Stomach smooth muscle (tissue), 2 donors: ENCODE data around the gene MRE11.

Experiments used
- H3K27ac ChIP-seq: one replicate; pipeline ENCODE4 v1.7.0; 2013; ENCODE audit warnings: mild to moderate bottlenecking, low read length, inconsistent platforms
- H3K27me3 ChIP-seq, 2 donors: one replicate each; pipeline ENCODE4 v1.7.0; 2013; ENCODE audit warnings: low read length in 2 of 2; ENCODE audit not compliant: insufficient read depth in 2 of 2, control insufficient read depth in 1 of 2
- H3K36me3 ChIP-seq, 2 donors: one replicate each; pipeline ENCODE4 v1.7.0; 2013; ENCODE audit warnings: low read length in 2 of 2; ENCODE audit not compliant: control insufficient read depth in 2 of 2, insufficient read depth in 2 of 2
- H3K4me1 ChIP-seq: one replicate; pipeline ENCODE4 v1.7.0; 2013; ENCODE audit warnings: low read length; ENCODE audit not compliant: control insufficient read depth, insufficient read depth
- H3K4me3 ChIP-seq, 2 donors: one replicate each; pipeline ENCODE4 v1.7.0; 2013; ENCODE audit warnings: low read length in 2 of 2
- H3K9ac ChIP-seq, 2 donors: one replicate each; pipeline ENCODE4 v1.7.0; 2013; ENCODE audit warnings: low read length in 2 of 2, mild to moderate bottlenecking in 1 of 2
- H3K9me3 ChIP-seq, 2 donors: one replicate each; pipeline ENCODE4 v1.7.0; 2013; ENCODE audit warnings: low read length in 2 of 2; ENCODE audit not compliant: control insufficient read depth in 2 of 2
- donor health status: healthy.
- donor health status: Pancreatic carcinoma.

The MRE11 gene

DNA sequence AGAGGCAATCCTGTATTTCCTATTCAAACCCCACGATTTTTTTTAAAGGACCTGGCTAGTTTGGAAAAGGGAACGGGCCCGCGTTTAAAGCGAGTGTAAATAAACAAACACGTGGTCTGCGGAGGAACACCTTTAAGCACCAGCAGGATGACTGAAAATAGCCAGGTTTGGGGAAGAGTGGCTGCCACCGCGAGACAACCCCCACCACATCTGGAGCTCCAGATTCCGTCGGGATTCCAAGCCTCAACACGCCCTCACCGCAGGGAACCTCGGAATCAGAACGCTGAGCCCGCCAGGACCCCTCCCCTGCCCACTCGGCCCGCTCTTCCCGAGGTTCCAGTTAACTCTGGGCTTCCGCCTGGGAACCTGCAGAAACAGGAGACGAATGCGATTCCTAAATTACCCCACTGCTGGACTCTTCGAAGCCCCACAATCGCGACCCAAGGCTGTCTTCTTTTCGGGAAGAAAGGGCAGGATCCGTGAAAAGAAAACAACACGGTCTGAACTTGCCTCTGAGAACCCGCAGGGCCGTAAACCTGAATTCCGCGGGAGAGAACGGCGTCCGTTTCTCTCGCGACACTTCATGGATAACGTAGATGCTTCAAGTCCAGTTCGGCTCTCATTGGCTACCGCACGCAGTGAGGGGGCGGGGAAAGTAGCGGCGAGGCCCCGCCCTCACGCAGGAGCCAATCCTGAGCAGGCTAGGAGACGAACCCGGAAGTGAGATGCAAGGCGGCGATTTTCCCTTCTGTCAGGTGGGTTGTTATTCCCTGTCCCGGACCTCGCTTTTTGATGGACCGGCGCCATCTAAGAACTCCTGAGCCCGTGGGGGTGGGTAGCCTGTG lies at the start of gene MRE11, which contains the start of gene ANKRD49:
Gene MRE11, minus strand, starts transcription at position 564 of the 845 bp plus-strand sequence. CDS start 1,043 bp downstream, outside the sequence.
Gene ANKRD49, plus strand, starts transcription at position 704 of the 845 bp plus-strand sequence. CDS start 2,710 bp downstream, outside the sequence.
- Histone ChIP-seq H3K4me1 (no peaks in the 10 kb centered on the region), H3K36me3 (peaks cover 14 to 20% of the 10 kb centered on the region in 2 donors), H3K27me3 (no peaks in the 10 kb centered on the region), H3K9me3 (no peaks in the 10 kb centered on the region), H3K9ac (peak within 1 kb of the TSS; percentile 94 to 98), H3K27ac (peak within 1 kb of the TSS; percentile 76), H3K4me3 (peak within 1 kb of the TSS; percentile 94 to 98)

DNA sequence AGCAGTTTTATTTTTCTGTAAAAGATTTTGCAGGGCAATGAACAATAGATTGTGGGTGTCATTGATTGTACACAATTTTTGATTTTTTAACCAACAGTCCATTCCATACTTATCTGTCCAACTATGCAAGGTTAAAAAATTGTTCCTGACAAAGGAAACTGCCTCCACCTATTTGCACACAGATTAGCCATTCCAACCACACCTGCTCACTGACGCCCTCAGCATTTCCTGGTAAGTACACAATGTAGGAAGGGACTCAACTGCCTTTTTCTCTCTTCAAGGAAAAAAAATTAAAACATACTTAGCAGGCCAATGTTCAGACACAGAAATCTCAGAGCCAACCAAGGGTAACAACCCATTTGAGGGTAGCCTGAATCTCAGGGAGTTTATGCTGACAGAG lies 45.8 kb upstream of the MRE11 start:
- Histone ChIP-seq H3K36me3 (no peaks in the 10 kb centered on the region), H3K4me1 (peaks cover 9% of the 10 kb centered on the region), H3K9ac (no peak overlapping the region), H3K27ac (no peak overlapping the region), H3K4me3 (no peak overlapping the region), H3K27me3 (peaks cover 0 to 2% of the 10 kb centered on the region in 2 donors), H3K9me3 (no peaks in the 10 kb centered on the region)

DNA sequence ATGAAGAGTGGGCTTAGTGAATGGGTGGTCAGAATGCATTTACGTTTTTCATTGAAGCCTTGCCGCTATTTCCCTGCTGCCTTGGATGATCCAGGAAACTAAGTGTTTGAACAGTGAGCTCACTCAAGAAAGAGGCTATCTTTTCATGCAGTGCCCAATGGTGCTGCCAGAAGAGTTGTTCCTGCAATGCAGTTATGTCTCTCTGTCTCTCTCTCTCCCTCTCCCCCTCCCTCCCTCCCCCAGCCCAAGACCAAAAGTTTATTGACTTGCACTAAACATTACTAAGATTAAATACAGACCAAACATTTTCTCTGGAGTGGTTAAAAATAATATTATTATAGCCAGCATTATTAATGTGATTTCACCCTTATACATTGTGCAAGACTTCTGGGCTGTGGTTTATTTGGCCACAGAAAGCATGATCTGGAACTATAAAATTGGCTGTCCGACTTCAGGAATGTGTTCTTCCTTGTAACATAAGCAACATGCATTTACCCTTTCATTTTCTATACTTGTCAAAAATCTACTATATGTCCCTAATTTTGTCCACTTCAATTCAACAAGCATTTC lies 43.5 kb upstream of the MRE11 start:
- Histone ChIP-seq H3K9me3 (no peaks in the 10 kb centered on the region), H3K9ac (no peak overlapping the region), H3K27ac (no peak overlapping the region), H3K36me3 (no peaks in the 10 kb centered on the region), H3K27me3 (peaks cover 0 to 2% of the 10 kb centered on the region in 2 donors), H3K4me1 (no peaks in the 10 kb centered on the region), H3K4me3 (no peak overlapping the region)

DNA sequence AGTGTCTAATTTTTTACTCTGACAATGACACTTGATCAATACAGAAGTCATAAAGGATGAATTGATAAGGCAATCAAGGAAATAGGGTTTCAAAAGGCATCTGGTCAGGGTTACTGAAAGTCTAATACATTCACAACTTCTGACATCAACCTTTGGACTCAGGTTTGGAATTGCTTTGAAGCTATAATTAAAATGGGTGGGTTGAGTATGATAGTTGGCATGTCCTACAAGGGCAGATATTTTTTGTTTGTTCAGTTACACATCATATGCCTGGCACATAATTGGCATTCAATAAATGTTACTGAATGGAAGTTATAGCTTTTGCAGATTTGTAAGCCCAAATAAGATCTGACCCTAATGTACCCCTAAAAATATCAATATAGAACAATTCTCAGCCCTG lies 42.7 kb upstream of the MRE11 start:
- no peak overlapping the region for H3K27ac ChIP-seq
- H3K4me1 ChIP-seq: no peaks in the 10 kb centered on the region
- no peak overlapping the region for H3K9ac ChIP-seq
- peaks cover 0 to 2% of the 10 kb centered on the region in 2 donors for H3K27me3 ChIP-seq
- no peaks in the 10 kb centered on the region for H3K36me3 ChIP-seq
- no peak overlapping the region for H3K4me3 ChIP-seq
- H3K9me3 ChIP-seq: no peaks in the 10 kb centered on the region

DNA sequence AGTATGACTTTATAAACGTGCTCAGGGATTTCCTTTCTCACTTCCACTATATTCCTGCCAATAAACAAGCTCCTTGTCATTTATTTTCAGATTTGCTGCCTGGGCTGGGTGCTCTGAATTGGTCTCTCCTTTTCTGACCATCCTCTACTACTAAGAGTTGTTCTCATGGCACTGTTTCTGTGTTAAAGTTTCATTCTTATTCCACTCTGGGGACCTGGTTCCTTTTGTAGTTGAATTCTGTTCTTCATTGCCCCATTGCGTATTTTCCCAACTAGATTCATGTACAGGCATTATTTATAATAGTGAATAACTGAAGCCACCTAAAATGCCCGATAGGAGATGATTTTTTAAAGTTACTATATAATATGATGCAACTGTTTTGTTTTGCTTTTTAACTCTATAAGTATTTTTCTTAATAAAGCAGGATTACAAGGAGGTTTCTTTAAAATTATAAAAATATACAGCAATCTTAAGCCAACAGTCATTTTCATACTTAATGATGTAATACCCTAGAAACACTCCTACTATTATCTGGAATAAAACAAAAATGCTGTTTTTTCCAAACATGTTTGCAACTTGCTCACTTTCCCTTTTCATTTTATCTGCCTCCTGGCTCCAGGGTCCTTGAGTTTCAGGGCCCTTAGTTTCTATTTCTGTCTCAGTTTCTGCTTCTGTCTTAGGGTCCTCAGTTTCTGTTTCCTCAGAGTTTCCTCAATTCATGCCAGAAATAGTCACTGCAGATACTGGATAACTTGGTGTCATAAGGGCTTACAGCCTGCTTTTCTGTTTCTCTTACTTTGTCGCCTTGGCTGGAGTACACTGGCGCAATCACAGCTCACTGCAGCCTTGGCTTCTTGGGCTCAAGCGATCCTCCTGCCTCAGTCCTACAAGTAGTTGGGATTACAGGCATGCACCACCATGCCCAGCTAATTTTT lies 40.3 kb upstream of the MRE11 start:
- Histone ChIP-seq H3K9ac (no peak overlapping the region), H3K9me3 (no peaks in the 10 kb centered on the region), H3K4me3 (no peak overlapping the region), H3K27ac (no peak overlapping the region), H3K4me1 (no peaks in the 10 kb centered on the region), H3K27me3 (peaks cover 0 to 2% of the 10 kb centered on the region in 2 donors), H3K36me3 (no peaks in the 10 kb centered on the region)

DNA sequence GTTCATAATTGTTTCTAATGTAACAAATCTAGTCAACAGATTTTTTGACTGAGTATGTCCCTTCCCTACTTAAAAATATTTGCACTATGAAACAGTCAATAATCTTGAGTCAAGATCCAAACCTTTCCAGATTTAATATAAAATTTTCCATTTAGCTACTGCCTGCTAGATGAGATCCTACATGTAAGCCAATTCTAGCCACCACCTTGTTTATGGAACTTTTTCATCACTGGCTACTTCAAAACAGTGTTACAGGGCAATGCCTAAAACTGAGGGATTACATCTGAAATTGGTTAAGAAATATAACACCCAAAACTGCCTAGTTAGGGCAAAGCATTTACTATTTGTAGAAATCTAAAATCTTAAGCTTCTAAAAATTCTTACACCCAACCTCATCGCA lies 39.6 kb upstream of the MRE11 start:
- peaks cover 0 to 2% of the 10 kb centered on the region in 2 donors for H3K27me3 ChIP-seq

DNA sequence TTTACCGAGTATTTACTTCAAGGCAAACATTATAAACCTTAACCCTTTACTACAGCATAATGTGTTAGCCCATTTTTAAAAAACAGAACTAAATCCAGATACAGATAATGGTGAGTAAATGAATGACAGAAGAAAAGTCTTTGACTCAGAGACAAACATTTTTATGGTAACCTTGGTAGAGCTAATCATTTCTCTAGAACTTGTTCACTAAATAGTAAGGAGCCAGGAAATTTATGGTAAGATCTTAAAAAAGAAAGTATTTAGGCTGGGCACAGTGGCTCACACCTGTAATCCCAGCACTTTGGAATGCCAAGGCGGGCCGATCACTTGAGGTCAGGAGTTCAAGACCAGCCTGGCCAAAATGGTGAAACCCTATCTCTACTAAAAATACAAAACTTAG lies 38.6 kb upstream of the MRE11 start:
- H3K27ac ChIP-seq: no peak overlapping the region
- H3K4me3 ChIP-seq: no peak overlapping the region
- no peaks in the 10 kb centered on the region for H3K36me3 ChIP-seq
- no peaks in the 10 kb centered on the region for H3K4me1 ChIP-seq
- no peak overlapping the region for H3K9ac ChIP-seq
- no peaks in the 10 kb centered on the region for H3K9me3 ChIP-seq
- H3K27me3 ChIP-seq: no peaks in the 10 kb centered on the region

More for the DNA sequence above, 39.6 kb upstream of the MRE11 start:
- no peak overlapping the region for H3K27ac ChIP-seq
- no peaks in the 10 kb centered on the region for H3K9me3 ChIP-seq
- no peaks in the 10 kb centered on the region for H3K36me3 ChIP-seq
- H3K9ac ChIP-seq: no peak overlapping the region
- no peak overlapping the region for H3K4me3 ChIP-seq
- no peaks in the 10 kb centered on the region for H3K4me1 ChIP-seq

DNA sequence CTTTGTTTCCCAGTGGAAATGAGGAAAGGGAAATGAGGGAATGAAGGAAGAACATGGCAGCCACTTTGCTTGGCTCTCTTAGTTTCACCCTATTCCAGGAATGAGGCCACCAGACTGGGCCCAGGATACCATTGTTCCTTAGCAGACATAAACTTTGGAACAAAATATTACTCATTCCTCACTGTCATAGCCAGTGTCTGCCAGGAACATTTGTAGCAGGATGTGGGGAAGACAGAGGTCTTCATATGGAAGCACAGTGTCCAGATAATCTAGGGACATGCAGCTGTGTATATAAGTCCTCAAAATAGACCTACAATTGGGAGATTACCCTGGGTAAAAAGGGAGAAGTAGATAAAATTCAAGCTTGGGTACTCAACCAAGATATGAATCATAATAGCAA lies 34.9 kb upstream of the MRE11 start:
- Histone ChIP-seq H3K9ac (no peak overlapping the region), H3K27me3 (no peaks in the 10 kb centered on the region), H3K9me3 (no peaks in the 10 kb centered on the region), H3K27ac (no peak overlapping the region), H3K36me3 (no peaks in the 10 kb centered on the region), H3K4me3 (no peak overlapping the region), H3K4me1 (no peaks in the 10 kb centered on the region)

DNA sequence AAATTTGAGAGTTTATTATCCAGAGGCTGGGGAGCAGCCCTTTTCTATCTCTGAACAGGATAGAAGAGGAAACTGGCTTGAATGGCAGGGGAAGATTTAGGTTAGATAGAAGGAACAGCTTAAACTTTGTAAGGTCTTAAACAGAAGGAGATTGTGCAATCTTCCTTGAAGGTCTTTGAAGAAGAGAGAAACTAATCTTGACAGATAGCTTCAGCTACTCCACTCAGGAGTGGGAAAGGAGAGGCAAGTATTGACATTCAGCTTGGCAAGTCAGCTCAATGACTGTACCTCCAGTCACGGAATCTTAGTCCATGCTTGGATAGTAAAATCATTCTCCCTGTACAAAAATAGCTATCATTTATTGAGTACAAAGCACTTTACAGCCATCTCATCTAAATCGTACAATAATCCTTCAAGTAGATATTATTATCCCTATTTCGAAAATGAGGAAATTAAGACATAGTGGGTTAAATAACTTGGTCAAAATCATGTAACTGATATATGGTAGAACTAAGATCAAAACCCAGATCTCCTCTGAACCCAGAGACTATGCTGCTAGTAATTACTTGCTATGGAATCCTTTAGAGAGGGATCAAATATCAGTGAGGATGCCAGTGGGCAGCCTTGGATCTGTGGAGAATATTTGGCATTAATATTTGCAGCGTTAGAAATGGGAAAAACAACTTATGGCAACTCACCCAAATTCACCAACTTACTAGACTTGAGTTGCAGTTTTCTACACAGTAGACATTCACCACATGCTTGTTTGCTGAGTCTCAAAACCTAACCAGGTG lies 33.2 kb upstream of the MRE11 start:
- H3K27me3 ChIP-seq: no peaks in the 10 kb centered on the region
- H3K36me3 ChIP-seq: no peaks in the 10 kb centered on the region
- H3K4me1 ChIP-seq: no peaks in the 10 kb centered on the region
- no peak overlapping the region for H3K4me3 ChIP-seq
- H3K9me3 ChIP-seq: no peaks in the 10 kb centered on the region
- no peak overlapping the region for H3K9ac ChIP-seq
- no peak overlapping the region for H3K27ac ChIP-seq
